WTC11 (cell line): ENCODE results near the gene MADD. TPM values are rescaled to one million over a fixed set of nuclear protein-coding genes. Genes with fewer than 3 reads are reported as not detected.

Source experiments
- JUN ChIP-seq: sonication (generic); formaldehyde crosslinking; IDR thresholded peaks from 2 replicates; pipeline ENCODE4 v1.8.0; 2023; ENCODE audit warnings: mild to moderate bottlenecking, missing genetic modification reagents
- KAT7 ChIP-seq: sonication (generic); formaldehyde crosslinking; IDR thresholded peaks from 2 replicates; pipeline ENCODE4 v1.8.1; 2023; ENCODE audit warnings: missing genetic modification reagents, mild to moderate bottlenecking, borderline replicate concordance
- MXD4 ChIP-seq: fragments of 250-450 bp; sonication (Bioruptor Pico); IDR thresholded peaks from 2 replicates; pipeline ENCODE4 v1.8.0; 2021; ENCODE audit warnings: mild to moderate bottlenecking, moderate library complexity, borderline replicate concordance
- NFATC4 ChIP-seq: fragments of 250-450 bp; sonication (Bioruptor Pico); IDR thresholded peaks from 2 replicates; pipeline ENCODE4 v1.9.0; 2021; ENCODE audit warnings: mild to moderate bottlenecking
- NR2C2 ChIP-seq: sonication (generic); formaldehyde crosslinking; IDR thresholded peaks from 2 replicates; pipeline ENCODE4 v1.8.0; 2022; ENCODE audit warnings: mild to moderate bottlenecking, missing genetic modification reagents
- SMAD3 ChIP-seq: sonication (generic); formaldehyde crosslinking; IDR thresholded peaks from 2 replicates; pipeline ENCODE4 v1.8.0; 2022; ENCODE audit warnings: missing genetic modification reagents, mild to moderate bottlenecking, borderline replicate concordance
- SP1 ChIP-seq: sonication (generic); formaldehyde crosslinking; conservative IDR thresholded peaks from 2 replicates; pipeline ENCODE4 v1.8.1; 2022; ENCODE audit warnings: missing genetic modification reagents
- TEAD4 ChIP-seq: sonication (generic); formaldehyde crosslinking; IDR thresholded peaks from 2 replicates; pipeline ENCODE4 v1.8.0; 2022; ENCODE audit warnings: mild to moderate bottlenecking, missing genetic modification reagents
- ZNF138 ChIP-seq: sonication (generic); formaldehyde crosslinking; conservative IDR thresholded peaks from 2 replicates; pipeline ENCODE4 v1.8.1; 2022; ENCODE audit warnings: mild to moderate bottlenecking, moderate library complexity, missing genetic modification reagents
- total RNA-seq: library from RNA; stranded (reverse); gene quantifications from 3 replicates; pipeline ENCODE4 v1.2.3, GENCODE V29; 2021
- TF ChIP-seq, protein P1 (sequence below): sonication (generic); formaldehyde crosslinking; IDR thresholded peaks from 2 replicates; pipeline ENCODE4 v1.8.0; 2022; ENCODE audit warnings: mild to moderate bottlenecking, missing genetic modification reagents
- TF ChIP-seq, protein P2 (sequence below): sonication (generic); formaldehyde crosslinking; IDR thresholded peaks from 2 replicates; pipeline ENCODE4 v1.8.0; 2023; ENCODE audit warnings: missing genetic modification reagents
- TF ChIP-seq, protein P3 (sequence below): sonication (generic); formaldehyde crosslinking; IDR thresholded peaks from 2 replicates; pipeline ENCODE4 v1.8.1; 2023; ENCODE audit warnings: mild to moderate bottlenecking, missing genetic modification reagents
- TF ChIP-seq, protein P4 (sequence below): sonication (generic); formaldehyde crosslinking; IDR thresholded peaks from 2 replicates; pipeline ENCODE4 v1.8.0; 2023; ENCODE audit warnings: mild to moderate bottlenecking, missing genetic modification reagents
- TF ChIP-seq, protein P5 (sequence below): sonication (generic); formaldehyde crosslinking; IDR thresholded peaks from 2 replicates; pipeline ENCODE4 v1.8.0; 2022; ENCODE audit warnings: mild to moderate bottlenecking, missing genetic modification reagents
- TF ChIP-seq, protein P6 (sequence below): fragments of 250-450 bp; sonication (Bioruptor Pico); IDR thresholded peaks from 2 replicates; pipeline ENCODE4 v1.9.0; 2021; ENCODE audit warnings: mild to moderate bottlenecking
- TF ChIP-seq, protein P7 (sequence below): sonication (generic); formaldehyde crosslinking; IDR thresholded peaks from 2 replicates; pipeline ENCODE4 v1.8.1; 2023; ENCODE audit warnings: mild to moderate bottlenecking, missing genetic modification reagents, moderate library complexity
- TF ChIP-seq, protein P8 (sequence below): fragments of 250-450 bp; sonication (Bioruptor Pico); IDR thresholded peaks from 2 replicates; pipeline ENCODE4 v1.8.0; 2021; ENCODE audit warnings: mild to moderate bottlenecking
- TF ChIP-seq, protein P9 (sequence below): sonication (generic); formaldehyde crosslinking; conservative IDR thresholded peaks from 2 replicates; pipeline ENCODE4 v1.8.1; 2023; ENCODE audit warnings: mild to moderate bottlenecking, low read depth, missing genetic modification reagents, moderate library complexity
- TF ChIP-seq, protein P10 (sequence below): sonication (generic); formaldehyde crosslinking; IDR thresholded peaks from 2 replicates; pipeline ENCODE4 v1.8.0; 2023; ENCODE audit warnings: missing genetic modification reagents, mild to moderate bottlenecking, borderline replicate concordance

MADD gene
- total RNA-seq, 1 experiment from 2014 or later: 47.5 TPM

DNA sequence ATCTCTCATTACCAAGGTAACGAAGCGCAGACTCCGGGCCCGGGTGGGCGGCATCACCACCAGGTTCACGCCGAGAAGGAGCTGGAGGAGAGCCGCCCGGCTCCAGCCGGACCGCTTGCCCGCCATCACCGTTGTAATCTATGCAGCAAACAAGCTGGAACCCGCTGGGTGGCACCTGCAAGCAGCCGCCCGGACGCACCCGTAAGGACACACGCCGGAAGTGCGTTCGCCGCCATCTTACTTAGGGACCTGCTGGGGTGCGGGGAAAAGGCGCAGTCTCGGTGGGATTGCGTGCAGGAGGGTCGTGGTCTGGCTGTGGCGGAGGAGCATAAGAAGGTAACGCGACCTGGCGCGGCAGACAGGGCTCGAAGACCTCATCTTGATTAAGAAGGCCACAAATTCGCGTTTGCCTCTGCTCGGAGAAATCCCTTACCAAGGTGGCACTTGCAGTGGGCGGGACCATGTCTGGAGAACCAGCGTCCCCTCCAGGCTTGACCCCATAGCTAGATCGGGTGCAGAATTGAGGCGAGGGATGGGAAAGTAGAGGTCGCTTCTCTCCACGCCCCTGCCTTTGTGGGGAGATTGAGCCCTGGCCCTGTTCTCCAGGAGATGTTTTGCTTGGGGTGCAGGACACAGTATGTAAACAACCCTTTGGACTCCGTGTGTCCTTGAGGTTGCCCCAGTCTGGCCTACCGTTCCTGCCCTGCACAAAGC is 21.1 kb upstream of the MADD start, which contains the start of gene ACP2 (continued):
- TF ChIP-seq, protein P1, sequence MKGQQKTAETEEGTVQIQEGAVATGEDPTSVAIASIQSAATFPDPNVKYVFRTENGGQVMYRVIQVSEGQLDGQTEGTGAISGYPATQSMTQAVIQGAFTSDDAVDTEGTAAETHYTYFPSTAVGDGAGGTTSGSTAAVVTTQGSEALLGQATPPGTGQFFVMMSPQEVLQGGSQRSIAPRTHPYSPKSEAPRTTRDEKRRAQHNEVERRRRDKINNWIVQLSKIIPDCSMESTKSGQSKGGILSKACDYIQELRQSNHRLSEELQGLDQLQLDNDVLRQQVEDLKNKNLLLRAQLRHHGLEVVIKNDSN (CRISPR knock-in tag): peak; percentile 66
- no peak for TF ChIP-seq NFATC4 (CRISPR knock-in tag)
- TF ChIP-seq JUN (CRISPR knock-in tag): no peak; the same call in 1 of the 2 replicates
- TF ChIP-seq, protein P2, sequence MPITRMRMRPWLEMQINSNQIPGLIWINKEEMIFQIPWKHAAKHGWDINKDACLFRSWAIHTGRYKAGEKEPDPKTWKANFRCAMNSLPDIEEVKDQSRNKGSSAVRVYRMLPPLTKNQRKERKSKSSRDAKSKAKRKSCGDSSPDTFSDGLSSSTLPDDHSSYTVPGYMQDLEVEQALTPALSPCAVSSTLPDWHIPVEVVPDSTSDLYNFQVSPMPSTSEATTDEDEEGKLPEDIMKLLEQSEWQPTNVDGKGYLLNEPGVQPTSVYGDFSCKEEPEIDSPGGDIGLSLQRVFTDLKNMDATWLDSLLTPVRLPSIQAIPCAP (CRISPR knock-in tag): peak; percentile 89
- TF ChIP-seq MXD4 (CRISPR knock-in tag): no peak
- TF ChIP-seq, protein P3, sequence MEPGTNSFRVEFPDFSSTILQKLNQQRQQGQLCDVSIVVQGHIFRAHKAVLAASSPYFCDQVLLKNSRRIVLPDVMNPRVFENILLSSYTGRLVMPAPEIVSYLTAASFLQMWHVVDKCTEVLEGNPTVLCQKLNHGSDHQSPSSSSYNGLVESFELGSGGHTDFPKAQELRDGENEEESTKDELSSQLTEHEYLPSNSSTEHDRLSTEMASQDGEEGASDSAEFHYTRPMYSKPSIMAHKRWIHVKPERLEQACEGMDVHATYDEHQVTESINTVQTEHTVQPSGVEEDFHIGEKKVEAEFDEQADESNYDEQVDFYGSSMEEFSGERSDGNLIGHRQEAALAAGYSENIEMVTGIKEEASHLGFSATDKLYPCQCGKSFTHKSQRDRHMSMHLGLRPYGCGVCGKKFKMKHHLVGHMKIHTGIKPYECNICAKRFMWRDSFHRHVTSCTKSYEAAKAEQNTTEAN: peak; percentile 51; the same call in 1 of the 2 replicates
- no peak for TF ChIP-seq NR2C2 (CRISPR knock-in tag)
- TF ChIP-seq ZNF138 (CRISPR knock-in tag): no peak
- peak; percentile 97 for TF ChIP-seq SMAD3 (CRISPR knock-in tag)
- TF ChIP-seq, protein P4, sequence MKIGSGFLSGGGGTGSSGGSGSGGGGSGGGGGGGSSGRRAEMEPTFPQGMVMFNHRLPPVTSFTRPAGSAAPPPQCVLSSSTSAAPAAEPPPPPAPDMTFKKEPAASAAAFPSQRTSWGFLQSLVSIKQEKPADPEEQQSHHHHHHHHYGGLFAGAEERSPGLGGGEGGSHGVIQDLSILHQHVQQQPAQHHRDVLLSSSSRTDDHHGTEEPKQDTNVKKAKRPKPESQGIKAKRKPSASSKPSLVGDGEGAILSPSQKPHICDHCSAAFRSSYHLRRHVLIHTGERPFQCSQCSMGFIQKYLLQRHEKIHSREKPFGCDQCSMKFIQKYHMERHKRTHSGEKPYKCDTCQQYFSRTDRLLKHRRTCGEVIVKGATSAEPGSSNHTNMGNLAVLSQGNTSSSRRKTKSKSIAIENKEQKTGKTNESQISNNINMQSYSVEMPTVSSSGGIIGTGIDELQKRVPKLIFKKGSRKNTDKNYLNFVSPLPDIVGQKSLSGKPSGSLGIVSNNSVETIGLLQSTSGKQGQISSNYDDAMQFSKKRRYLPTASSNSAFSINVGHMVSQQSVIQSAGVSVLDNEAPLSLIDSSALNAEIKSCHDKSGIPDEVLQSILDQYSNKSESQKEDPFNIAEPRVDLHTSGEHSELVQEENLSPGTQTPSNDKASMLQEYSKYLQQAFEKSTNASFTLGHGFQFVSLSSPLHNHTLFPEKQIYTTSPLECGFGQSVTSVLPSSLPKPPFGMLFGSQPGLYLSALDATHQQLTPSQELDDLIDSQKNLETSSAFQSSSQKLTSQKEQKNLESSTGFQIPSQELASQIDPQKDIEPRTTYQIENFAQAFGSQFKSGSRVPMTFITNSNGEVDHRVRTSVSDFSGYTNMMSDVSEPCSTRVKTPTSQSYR (CRISPR knock-in tag): no peak
- TF ChIP-seq, protein P5, sequence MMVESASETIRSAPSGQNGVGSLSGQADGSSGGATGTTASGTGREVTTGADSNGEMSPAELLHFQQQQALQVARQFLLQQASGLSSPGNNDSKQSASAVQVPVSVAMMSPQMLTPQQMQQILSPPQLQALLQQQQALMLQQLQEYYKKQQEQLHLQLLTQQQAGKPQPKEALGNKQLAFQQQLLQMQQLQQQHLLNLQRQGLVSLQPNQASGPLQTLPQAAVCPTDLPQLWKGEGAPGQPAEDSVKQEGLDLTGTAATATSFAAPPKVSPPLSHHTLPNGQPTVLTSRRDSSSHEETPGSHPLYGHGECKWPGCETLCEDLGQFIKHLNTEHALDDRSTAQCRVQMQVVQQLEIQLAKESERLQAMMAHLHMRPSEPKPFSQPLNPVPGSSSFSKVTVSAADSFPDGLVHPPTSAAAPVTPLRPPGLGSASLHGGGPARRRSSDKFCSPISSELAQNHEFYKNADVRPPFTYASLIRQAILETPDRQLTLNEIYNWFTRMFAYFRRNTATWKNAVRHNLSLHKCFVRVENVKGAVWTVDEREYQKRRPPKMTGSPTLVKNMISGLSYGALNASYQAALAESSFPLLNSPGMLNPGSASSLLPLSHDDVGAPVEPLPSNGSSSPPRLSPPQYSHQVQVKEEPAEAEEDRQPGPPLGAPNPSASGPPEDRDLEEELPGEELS (CRISPR knock-in tag): peak; percentile 90
- TF ChIP-seq SP1 (CRISPR knock-in tag): peak; percentile 91
- TF ChIP-seq TEAD4 (CRISPR knock-in tag): no peak
- TF ChIP-seq, protein P6, sequence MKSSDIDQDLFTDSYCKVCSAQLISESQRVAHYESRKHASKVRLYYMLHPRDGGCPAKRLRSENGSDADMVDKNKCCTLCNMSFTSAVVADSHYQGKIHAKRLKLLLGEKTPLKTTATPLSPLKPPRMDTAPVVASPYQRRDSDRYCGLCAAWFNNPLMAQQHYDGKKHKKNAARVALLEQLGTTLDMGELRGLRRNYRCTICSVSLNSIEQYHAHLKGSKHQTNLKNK (CRISPR knock-in tag): 0 out of 2 replicates have a peak, but pooled peaks have one; percentile 72
- TF ChIP-seq, protein P7, sequence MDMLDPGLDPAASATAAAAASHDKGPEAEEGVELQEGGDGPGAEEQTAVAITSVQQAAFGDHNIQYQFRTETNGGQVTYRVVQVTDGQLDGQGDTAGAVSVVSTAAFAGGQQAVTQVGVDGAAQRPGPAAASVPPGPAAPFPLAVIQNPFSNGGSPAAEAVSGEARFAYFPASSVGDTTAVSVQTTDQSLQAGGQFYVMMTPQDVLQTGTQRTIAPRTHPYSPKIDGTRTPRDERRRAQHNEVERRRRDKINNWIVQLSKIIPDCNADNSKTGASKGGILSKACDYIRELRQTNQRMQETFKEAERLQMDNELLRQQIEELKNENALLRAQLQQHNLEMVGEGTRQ (CRISPR knock-in tag): peak; percentile 57
- peak; percentile 99; the same call in 1 of the 2 replicates for TF ChIP-seq KAT7 (CRISPR knock-in tag)
- TF ChIP-seq, protein P8, sequence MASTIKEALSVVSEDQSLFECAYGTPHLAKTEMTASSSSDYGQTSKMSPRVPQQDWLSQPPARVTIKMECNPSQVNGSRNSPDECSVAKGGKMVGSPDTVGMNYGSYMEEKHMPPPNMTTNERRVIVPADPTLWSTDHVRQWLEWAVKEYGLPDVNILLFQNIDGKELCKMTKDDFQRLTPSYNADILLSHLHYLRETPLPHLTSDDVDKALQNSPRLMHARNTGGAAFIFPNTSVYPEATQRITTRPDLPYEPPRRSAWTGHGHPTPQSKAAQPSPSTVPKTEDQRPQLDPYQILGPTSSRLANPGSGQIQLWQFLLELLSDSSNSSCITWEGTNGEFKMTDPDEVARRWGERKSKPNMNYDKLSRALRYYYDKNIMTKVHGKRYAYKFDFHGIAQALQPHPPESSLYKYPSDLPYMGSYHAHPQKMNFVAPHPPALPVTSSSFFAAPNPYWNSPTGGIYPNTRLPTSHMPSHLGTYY (CRISPR knock-in tag): peak; percentile 78
- TF ChIP-seq, protein P9, sequence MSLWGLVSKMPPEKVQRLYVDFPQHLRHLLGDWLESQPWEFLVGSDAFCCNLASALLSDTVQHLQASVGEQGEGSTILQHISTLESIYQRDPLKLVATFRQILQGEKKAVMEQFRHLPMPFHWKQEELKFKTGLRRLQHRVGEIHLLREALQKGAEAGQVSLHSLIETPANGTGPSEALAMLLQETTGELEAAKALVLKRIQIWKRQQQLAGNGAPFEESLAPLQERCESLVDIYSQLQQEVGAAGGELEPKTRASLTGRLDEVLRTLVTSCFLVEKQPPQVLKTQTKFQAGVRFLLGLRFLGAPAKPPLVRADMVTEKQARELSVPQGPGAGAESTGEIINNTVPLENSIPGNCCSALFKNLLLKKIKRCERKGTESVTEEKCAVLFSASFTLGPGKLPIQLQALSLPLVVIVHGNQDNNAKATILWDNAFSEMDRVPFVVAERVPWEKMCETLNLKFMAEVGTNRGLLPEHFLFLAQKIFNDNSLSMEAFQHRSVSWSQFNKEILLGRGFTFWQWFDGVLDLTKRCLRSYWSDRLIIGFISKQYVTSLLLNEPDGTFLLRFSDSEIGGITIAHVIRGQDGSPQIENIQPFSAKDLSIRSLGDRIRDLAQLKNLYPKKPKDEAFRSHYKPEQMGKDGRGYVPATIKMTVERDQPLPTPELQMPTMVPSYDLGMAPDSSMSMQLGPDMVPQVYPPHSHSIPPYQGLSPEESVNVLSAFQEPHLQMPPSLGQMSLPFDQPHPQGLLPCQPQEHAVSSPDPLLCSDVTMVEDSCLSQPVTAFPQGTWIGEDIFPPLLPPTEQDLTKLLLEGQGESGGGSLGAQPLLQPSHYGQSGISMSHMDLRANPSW: no peak
- TF ChIP-seq, protein P10, sequence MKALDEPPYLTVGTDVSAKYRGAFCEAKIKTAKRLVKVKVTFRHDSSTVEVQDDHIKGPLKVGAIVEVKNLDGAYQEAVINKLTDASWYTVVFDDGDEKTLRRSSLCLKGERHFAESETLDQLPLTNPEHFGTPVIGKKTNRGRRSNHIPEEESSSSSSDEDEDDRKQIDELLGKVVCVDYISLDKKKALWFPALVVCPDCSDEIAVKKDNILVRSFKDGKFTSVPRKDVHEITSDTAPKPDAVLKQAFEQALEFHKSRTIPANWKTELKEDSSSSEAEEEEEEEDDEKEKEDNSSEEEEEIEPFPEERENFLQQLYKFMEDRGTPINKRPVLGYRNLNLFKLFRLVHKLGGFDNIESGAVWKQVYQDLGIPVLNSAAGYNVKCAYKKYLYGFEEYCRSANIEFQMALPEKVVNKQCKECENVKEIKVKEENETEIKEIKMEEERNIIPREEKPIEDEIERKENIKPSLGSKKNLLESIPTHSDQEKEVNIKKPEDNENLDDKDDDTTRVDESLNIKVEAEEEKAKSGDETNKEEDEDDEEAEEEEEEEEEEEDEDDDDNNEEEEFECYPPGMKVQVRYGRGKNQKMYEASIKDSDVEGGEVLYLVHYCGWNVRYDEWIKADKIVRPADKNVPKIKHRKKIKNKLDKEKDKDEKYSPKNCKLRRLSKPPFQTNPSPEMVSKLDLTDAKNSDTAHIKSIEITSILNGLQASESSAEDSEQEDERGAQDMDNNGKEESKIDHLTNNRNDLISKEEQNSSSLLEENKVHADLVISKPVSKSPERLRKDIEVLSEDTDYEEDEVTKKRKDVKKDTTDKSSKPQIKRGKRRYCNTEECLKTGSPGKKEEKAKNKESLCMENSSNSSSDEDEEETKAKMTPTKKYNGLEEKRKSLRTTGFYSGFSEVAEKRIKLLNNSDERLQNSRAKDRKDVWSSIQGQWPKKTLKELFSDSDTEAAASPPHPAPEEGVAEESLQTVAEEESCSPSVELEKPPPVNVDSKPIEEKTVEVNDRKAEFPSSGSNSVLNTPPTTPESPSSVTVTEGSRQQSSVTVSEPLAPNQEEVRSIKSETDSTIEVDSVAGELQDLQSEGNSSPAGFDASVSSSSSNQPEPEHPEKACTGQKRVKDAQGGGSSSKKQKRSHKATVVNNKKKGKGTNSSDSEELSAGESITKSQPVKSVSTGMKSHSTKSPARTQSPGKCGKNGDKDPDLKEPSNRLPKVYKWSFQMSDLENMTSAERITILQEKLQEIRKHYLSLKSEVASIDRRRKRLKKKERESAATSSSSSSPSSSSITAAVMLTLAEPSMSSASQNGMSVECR (CRISPR knock-in tag): peak; percentile 90; the same call in 1 of the 2 replicates
